ENCODE measurements around the gene DBNL. TPM values are rescaled to one million over a fixed set of nuclear protein-coding genes. Genes with fewer than 3 reads are reported as not detected.

DBNL gene
- total and polyA plus RNA-seq, 4 donors: 80.1 to 105 (median 93.8) TPM

GRCh38 chr7:44062903-44063295 lies 18.4 kb downstream of the DBNL start:
- ATAC-seq (ENCODE audit: low FRiP score) (no peak), DNase-seq (peak in 1 of 2 donors; percentile 28)
- peaks cover 3 to 6% of the 10 kb centered on the region in 2 donors for H3K36me3 ChIP-seq (ENCODE audit: control insufficient read depth in 1 of 2, insufficient read depth in 2 of 2, low read length in 1 of 2)
- no peaks in the 10 kb centered on the region for H3K4me1 ChIP-seq (ENCODE audit: control insufficient read depth in 1 of 2, insufficient read depth in 2 of 2, low read length in 2 of 2)
- WGBS, 2 donors: 67 to 72% methylated on average over 3 of the region's 3 CpGs
- H3K27ac ChIP-seq (ENCODE audit: low read depth in 1 of 2, low read length in 2 of 2): no peak overlapping the region
- H3K4me3 ChIP-seq (ENCODE audit: low read length in 2 of 2): no peak overlapping the region
- no peaks in the 10 kb centered on the region for H3K9me3 ChIP-seq (ENCODE audit: control insufficient read depth, low read length)
- H3K27me3 ChIP-seq (ENCODE audit: control insufficient read depth in 1 of 2, insufficient read depth in 2 of 2, low read length in 1 of 2): no peaks in the 10 kb centered on the region
- intact Hi-C loops (cut with DNase I): no loop called here

- Histone ChIP-seq H3K36me3 (ENCODE audit: control insufficient read depth in 1 of 2, insufficient read depth in 2 of 2, low read length in 1 of 2) (peaks cover 3% of the 10 kb centered on the region in 2 donors), H3K4me1 (ENCODE audit: control insufficient read depth in 1 of 2, insufficient read depth in 2 of 2, low read length in 2 of 2) (no peaks in the 10 kb centered on the region), H3K4me3 (ENCODE audit: low read length in 2 of 2) (no peak overlapping the region), H3K27me3 (ENCODE audit: control insufficient read depth in 1 of 2, insufficient read depth in 2 of 2, low read length in 1 of 2) (no peaks in the 10 kb centered on the region), H3K9me3 (ENCODE audit: control insufficient read depth, low read length) (no peaks in the 10 kb centered on the region), H3K27ac (ENCODE audit: low read depth in 1 of 2, low read length in 2 of 2) (no peak overlapping the region)
- DNase-seq (peak in 1 of 2 donors; percentile 57), ATAC-seq (ENCODE audit: low FRiP score) (no peak)
- intact Hi-C loops (cut with DNase I): no loop called here
- whole genome bisulfite sequencing, 2 donors: 60 to 61% methylated on average over 10 of the region's 10 CpGs
Observed at GRCh38 chr7:44063547-44063893, 19.0 kb downstream of the DBNL start.

GRCh38 chr7:44063894-44064651 lies 19.6 kb downstream of the DBNL start:
- Histone ChIP-seq H3K4me1 (ENCODE audit: control insufficient read depth in 1 of 2, insufficient read depth in 2 of 2, low read length in 2 of 2) (no peaks in the 10 kb centered on the region), H3K27ac (ENCODE audit: low read depth in 1 of 2, low read length in 2 of 2) (no peak overlapping the region), H3K9me3 (ENCODE audit: control insufficient read depth, low read length) (no peaks in the 10 kb centered on the region), H3K4me3 (ENCODE audit: low read length in 2 of 2) (no peak overlapping the region), H3K36me3 (ENCODE audit: control insufficient read depth in 1 of 2, insufficient read depth in 2 of 2, low read length in 1 of 2) (peaks cover 3% of the 10 kb centered on the region in 2 donors), H3K27me3 (ENCODE audit: control insufficient read depth in 1 of 2, insufficient read depth in 2 of 2, low read length in 1 of 2) (no peaks in the 10 kb centered on the region)
- peak in 1 of 2 donors; percentile 71 for DNase-seq
- intact Hi-C loops (cut with DNase I): no loop called here
- ATAC-seq (ENCODE audit: low FRiP score): no peak
- 36 to 43% methylated on average over 16 of the region's 16 CpGs for WGBS, 2 donors

- H3K27me3 ChIP-seq (ENCODE audit: control insufficient read depth in 1 of 2, insufficient read depth in 2 of 2, low read length in 1 of 2): no peaks in the 10 kb centered on the region
- ATAC-seq (ENCODE audit: low FRiP score): peak; percentile 3
- WGBS, 2 donors: 21 to 28% methylated on average over 33 of the region's 33 CpGs
- intact Hi-C loops (cut with DNase I): no loop called here
- H3K4me3 ChIP-seq (ENCODE audit: low read length in 2 of 2): no peak overlapping the region
- peaks cover 0 to under 1% of the 10 kb centered on the region in 2 donors for H3K36me3 ChIP-seq (ENCODE audit: control insufficient read depth in 1 of 2, insufficient read depth in 2 of 2, low read length in 1 of 2)
- no peaks in the 10 kb centered on the region for H3K4me1 ChIP-seq (ENCODE audit: control insufficient read depth in 1 of 2, insufficient read depth in 2 of 2, low read length in 2 of 2)
- H3K27ac ChIP-seq (ENCODE audit: low read depth in 1 of 2, low read length in 2 of 2): no peak overlapping the region
- no peaks in the 10 kb centered on the region for H3K9me3 ChIP-seq (ENCODE audit: control insufficient read depth, low read length)
- DNase-seq: peak in 1 of 2 donors; percentile 76
Observed at GRCh38 chr7:44064791-44065430, 20.4 kb downstream of the DBNL start.

- H3K36me3 ChIP-seq (ENCODE audit: control insufficient read depth in 1 of 2, insufficient read depth in 2 of 2, low read length in 1 of 2): no peaks in the 10 kb centered on the region
- no peaks in the 10 kb centered on the region for H3K4me1 ChIP-seq (ENCODE audit: control insufficient read depth in 1 of 2, insufficient read depth in 2 of 2, low read length in 2 of 2)
- intact Hi-C loops (cut with DNase I): no loop called here
- H3K27ac ChIP-seq (ENCODE audit: low read depth in 1 of 2, low read length in 2 of 2): no peak within 1 kb of the TSS
- WGBS, 2 donors: 5 to 8% methylated on average over 14 of the region's 14 CpGs
- H3K4me3 ChIP-seq (ENCODE audit: low read length in 2 of 2): no peak within 1 kb of the TSS
- ATAC-seq (ENCODE audit: low FRiP score): peak; percentile 58
- no peaks in the 10 kb centered on the region for H3K9me3 ChIP-seq (ENCODE audit: control insufficient read depth, low read length)
- no peaks in the 10 kb centered on the region for H3K27me3 ChIP-seq (ENCODE audit: control insufficient read depth in 1 of 2, insufficient read depth in 2 of 2, low read length in 1 of 2)
- peak; percentile 70 to 82 for DNase-seq
Observed at GRCh38 chr7:44065431-44066110, 21.1 kb downstream of the DBNL start, which contains the start of gene PGAM2. PGAM2 (minus strand) TSS chr7:44065567; CDS start chr7:44065529, 38 bp downstream.

GRCh38 chr7:44066111-44066460 lies 21.6 kb downstream of the DBNL start:
- H3K9me3 ChIP-seq (ENCODE audit: control insufficient read depth, low read length): no peaks in the 10 kb centered on the region
- ATAC-seq (ENCODE audit: low FRiP score): no peak
- 38 to 43% methylated on average over 6 of the region's 6 CpGs for WGBS, 2 donors

GRCh38 chr7:44066494-44067063 lies 22.1 kb downstream of the DBNL start:
- intact Hi-C loops (cut with DNase I): no loop called here
- no peaks in the 10 kb centered on the region for H3K27me3 ChIP-seq (ENCODE audit: control insufficient read depth in 1 of 2, insufficient read depth in 2 of 2, low read length in 1 of 2)
- no peak overlapping the region for H3K27ac ChIP-seq (ENCODE audit: low read depth in 1 of 2, low read length in 2 of 2)
- no peaks in the 10 kb centered on the region for H3K36me3 ChIP-seq (ENCODE audit: control insufficient read depth in 1 of 2, insufficient read depth in 2 of 2, low read length in 1 of 2)
- no peaks in the 10 kb centered on the region for H3K9me3 ChIP-seq (ENCODE audit: control insufficient read depth, low read length)
- H3K4me1 ChIP-seq (ENCODE audit: control insufficient read depth in 1 of 2, insufficient read depth in 2 of 2, low read length in 2 of 2): no peaks in the 10 kb centered on the region
- ATAC-seq (ENCODE audit: low FRiP score) (no peak), DNase-seq (peak in 1 of 2 donors; percentile 38)
- no peak overlapping the region for H3K4me3 ChIP-seq (ENCODE audit: low read length in 2 of 2)
- WGBS, 2 donors: 68 to 76% methylated on average over 7 of the region's 7 CpGs

More at GRCh38 chr7:44066111-44066460, 21.6 kb downstream of the DBNL start:
- Histone ChIP-seq H3K27me3 (ENCODE audit: control insufficient read depth in 1 of 2, insufficient read depth in 2 of 2, low read length in 1 of 2) (no peaks in the 10 kb centered on the region), H3K36me3 (ENCODE audit: control insufficient read depth in 1 of 2, insufficient read depth in 2 of 2, low read length in 1 of 2) (no peaks in the 10 kb centered on the region), H3K27ac (ENCODE audit: low read depth in 1 of 2, low read length in 2 of 2) (no peak overlapping the region), H3K4me1 (ENCODE audit: control insufficient read depth in 1 of 2, insufficient read depth in 2 of 2, low read length in 2 of 2) (no peaks in the 10 kb centered on the region), H3K4me3 (ENCODE audit: low read length in 2 of 2) (no peak overlapping the region)
- DNase-seq: no peak
- intact Hi-C loops (cut with DNase I): no loop called here

GRCh38 chr7:44067064-44067951 lies 22.8 kb downstream of the DBNL start:
- intact Hi-C loops (cut with DNase I): no loop called here

More at GRCh38 chr7:44067064-44067951, 22.8 kb downstream of the DBNL start:
- 77 to 82% methylated on average over 11 of the region's 11 CpGs for WGBS, 2 donors
- no peak for ATAC-seq (ENCODE audit: low FRiP score)
- no peaks in the 10 kb centered on the region for H3K27me3 ChIP-seq (ENCODE audit: control insufficient read depth in 1 of 2, insufficient read depth in 2 of 2, low read length in 1 of 2)
- peak; percentile 44 to 47 for DNase-seq
- no peaks in the 10 kb centered on the region for H3K36me3 ChIP-seq (ENCODE audit: control insufficient read depth in 1 of 2, insufficient read depth in 2 of 2, low read length in 1 of 2)
- no peaks in the 10 kb centered on the region for H3K9me3 ChIP-seq (ENCODE audit: control insufficient read depth, low read length)
- no peak overlapping the region for H3K27ac ChIP-seq (ENCODE audit: low read depth in 1 of 2, low read length in 2 of 2)
- H3K4me1 ChIP-seq (ENCODE audit: control insufficient read depth in 1 of 2, insufficient read depth in 2 of 2, low read length in 2 of 2): no peaks in the 10 kb centered on the region
- no peak overlapping the region for H3K4me3 ChIP-seq (ENCODE audit: low read length in 2 of 2)

Measured in aorta (tissue), 5 donors.